T-helper 22 cell (primary cell): Measurements from ENCODE around the gene SMC2.

Experiments used
- DNase-seq: peaks from one replicate; pipeline ENCODE4 v3.0.0-alpha.2; 2020; ENCODE audit warnings: low read depth

SMC2 gene

DNA sequence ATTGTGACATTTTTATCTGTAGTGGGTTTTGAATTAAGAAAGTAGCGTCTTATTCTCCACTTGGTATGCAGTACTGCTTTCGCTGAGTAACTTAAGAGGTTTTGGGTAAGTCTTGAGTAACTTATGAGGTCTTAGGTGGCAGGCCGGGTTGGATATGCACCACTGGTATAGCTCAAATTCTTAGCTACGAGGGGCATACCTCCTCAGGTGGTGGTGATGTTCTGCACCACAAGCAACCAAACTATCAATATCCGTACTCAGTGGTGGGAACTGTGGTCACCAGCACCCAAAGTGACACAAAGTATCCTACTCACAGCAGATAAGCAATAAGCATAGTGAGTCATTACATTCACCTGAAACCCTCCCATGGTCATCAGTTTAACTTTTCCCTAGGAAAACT, 13.7 kb downstream of the SMC2 start:
- no peak for DNase-seq

DNA sequence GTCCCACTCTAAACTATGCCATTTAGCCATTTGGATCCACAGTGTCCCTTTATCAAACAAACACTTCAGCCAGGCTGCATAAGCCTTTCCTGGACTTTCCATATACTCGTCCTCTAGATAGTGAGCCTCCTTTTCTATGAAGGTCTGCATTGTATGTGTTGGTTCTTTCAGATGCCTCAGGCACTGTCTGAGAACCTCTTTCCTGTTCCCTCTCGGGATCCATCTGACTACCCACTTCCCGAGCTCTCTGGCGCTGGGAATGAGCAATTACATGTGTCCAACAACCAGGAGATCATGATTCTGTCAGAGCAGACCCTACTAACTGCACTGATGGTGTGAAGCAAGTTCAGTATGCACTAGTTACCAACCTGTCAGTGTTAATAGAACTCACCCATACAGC, 14.2 kb downstream of the SMC2 start:
- DNase-seq, result no peak

DNA sequence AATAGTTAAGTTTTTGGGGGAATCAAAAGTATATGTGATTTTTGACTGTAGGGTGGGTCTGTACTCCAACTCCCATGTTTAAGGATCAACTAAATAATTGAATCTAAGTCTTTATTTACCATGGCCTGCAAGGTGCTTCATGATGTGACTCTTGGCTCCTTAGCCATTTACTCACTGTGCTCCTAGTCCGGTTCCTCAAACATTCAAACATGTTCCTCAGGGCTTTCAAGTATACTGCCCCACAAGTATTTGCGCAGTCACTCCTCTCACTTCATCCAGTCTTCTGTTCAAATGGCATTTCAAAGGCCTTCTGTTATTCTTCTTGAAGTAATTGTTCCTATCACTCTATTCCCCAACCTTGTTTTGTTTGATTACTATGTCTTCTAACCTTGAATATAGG, 16.4 kb downstream of the SMC2 start:
- no peak for DNase-seq

DNA sequence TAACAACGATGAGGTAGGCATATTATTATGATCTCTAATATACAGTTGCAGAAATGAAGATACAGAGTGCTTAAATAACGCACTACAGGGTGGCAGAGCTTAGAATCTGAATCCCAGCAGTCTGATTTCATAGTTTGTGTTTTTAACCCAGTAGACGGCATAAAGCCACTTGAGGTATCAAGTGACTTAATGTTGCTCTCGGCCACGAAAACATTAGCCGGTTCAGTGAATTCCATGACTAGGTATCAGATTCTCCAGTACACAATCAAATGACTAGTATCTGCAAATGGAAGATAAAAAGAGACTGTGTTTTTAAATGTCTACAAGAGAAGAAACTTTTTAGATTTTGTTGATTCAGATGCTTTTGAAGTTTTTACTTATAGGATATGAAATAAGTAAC, 24.8 kb downstream of the SMC2 start:
- no peak for DNase-seq

DNA sequence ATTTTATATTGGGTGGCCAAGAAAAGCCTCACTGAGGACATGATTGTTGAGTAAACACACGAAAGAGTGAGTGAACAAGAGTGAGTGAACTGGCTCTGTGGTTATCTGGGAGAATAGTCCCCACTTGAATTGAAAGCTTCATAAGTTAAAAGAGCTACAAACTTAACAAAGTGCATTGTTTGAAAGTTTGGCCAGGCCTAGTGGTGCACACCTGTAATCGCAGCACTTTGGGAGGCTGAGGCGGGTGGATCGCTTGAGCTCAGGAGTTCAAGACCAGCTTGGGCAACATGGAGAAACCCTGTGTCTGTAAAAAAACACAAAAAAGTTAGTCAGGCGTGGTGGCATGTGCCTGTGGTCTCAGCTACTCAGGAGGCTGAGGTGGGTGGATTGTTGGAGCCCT, 26.9 kb downstream of the SMC2 start:
- DNase-seq, result no peak

DNA sequence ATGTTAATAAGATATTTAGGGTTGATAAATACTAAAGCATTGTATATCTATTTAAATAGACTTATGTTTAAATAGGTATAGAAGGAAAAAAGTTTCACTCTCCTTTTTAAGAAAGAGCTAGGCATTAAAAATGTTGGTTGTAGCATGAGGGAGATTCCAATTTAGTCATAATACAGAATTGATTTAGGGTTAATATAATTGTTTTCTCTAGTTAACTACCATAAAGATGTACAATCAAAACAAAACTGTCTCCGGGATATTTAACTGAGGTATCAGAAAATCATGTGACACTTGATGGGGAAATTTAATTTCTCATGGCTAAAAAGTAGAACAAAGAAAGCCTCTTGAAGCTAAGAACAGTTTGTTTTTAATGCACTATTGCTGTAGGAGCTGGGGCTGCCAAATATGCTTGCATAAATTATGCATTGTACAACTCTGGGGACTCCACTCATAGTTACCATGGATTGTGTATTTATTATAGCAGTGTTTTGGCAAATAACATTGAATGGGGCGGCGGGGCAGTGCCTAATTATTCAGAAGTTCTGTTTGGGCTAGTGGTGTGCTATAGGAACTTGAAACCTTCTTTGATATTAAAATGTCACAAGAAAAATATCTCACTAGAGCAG, 44.2 kb downstream of the SMC2 start:
- no peak for DNase-seq

DNA sequence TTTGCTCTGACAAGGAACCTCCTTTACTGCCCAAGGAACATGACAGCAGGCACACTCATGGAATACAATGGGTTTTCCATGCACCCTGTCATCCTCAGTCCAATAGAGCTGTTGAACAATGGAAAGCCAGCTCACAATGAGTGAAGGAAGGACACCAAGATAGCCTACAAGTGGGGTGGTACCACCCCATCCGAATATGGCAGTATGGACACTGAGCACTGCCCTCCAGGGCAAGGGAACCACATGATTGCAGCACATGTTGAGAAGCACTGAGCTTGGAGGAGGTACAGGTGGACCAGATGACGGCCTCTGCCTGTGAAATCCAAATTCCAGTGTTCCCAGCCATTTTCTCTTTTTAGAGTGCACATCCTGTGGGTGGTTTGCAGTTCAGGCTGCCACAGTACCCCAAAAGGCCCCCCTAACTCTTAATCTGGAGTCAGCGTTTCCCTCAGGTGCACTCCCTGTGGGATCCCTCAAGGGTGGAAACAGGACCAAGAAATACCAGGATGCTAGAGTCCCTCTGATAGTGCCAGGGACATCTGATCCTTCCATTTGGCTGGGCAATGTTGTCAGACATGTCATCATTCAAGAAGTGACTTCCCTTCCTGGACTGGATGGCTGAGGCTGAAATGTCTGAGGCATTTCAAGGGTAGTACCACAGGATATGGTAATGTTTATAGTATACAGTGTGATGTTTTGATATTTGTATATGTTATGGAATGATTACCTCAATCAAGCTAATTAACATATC, 48.9 kb downstream of the SMC2 start:
- DNase-seq, result no peak

DNA sequence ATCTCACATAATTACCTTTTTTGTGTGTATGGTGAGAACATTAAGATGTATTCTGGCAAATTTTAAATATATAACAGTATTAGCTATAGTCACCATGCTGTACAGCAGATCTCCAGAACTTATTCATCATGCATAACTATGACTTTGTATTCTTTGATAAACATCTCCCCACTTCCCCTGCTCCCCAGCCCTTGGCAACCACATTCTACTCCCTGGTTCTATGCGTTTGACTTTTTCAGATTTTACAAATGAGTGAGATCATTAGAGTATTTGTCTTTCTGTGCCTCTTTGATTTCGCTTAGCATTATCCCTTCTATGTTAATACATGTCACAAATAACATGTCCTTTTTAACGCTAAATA, 49.4 kb downstream of the SMC2 start:
- DNase-seq, result no peak

DNA sequence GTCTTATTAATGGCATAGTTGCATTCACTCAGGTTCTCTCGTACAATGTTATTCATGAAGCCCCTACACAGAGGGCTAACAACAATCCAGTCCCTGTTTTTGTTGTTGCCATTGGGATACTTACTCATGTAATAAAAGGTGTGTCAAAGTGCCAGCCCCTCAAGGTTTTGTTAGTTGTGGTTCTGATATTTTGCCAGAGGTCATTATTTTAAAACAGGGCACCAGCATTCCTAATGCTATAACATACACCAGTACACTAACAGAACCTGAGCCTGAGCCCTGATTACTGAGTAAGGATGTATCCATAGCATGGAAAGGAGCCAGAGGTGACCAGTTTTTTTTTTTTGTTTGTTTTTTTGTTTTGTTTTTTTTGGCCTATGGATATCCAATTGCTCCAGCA, 50.2 kb downstream of the SMC2 start:
- no peak for DNase-seq

DNA sequence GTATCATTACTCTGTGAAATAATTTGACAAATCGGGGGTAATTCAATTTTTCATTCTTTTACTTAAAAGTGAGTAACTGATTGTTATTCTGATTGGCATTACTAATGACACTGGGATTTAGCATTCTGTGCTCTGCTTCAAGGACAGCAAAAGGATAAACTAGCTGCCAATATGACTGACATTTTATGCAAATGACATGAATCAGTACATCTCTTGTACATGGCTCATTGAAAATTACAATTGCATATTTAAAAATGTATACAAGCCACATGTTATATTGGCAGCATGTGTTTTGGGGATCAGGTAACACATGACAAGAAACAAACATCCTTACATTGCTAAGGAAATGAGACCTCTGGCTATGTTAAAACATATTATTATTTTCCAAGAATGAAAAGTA, 79.0 kb downstream of the SMC2 start:
- no peak for DNase-seq

DNA sequence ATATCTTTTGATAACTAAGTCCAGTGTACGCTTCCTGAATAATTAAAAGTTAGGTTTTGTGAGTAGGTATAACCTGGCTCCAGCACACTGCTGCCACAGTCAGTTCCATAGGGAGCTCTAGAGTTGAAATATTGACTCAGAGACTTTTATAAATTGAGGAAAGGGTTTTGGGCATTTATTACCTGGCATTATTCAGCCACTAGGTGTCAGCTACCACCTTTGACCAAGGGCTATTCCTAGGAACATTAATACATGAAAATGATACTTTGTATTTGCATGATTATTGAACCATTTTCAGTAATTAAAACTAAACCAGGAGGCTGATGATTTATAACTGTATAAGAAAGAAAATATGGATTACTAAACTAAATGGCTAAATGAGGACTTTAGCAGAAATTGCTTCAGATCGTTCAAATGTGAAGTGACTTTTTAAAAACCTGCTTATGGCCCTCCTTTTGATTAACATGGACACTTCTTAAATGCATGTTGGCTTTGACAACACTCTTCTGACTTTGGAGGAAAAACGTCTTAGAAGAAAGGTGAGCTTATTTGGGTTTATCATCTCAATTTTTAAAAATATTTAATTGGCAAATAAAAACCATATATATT, 83.0 kb downstream of the SMC2 start:
- no peak for DNase-seq

DNA sequence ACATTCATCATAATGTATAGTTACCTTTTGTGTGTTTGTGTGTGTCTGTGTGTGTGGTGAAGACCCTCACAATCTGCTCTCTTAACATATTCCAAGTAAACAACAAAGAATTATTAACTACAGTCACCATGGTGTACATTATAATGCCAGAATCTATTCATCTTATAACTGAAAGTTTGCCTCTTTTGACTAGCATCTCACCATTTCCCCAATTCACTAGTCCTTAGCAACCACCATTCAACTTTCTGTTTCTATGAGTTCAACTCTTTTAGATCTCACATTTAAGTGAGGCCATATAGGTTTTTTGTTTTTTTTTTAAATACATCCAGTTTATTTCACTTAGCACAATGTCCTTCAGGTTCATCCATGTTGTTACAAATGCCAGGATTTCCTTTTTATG, 83.6 kb downstream of the SMC2 start:
- DNase-seq, result no peak
